NCI-H1436 (cell line): Measurements from ENCODE around the gene C22orf39.

Experiments used
- DNase-seq: peaks from one replicate; lab custom pipeline; 2025; lab: John Stamatoyannopoulos, UW

The C22orf39 gene

DNA sequence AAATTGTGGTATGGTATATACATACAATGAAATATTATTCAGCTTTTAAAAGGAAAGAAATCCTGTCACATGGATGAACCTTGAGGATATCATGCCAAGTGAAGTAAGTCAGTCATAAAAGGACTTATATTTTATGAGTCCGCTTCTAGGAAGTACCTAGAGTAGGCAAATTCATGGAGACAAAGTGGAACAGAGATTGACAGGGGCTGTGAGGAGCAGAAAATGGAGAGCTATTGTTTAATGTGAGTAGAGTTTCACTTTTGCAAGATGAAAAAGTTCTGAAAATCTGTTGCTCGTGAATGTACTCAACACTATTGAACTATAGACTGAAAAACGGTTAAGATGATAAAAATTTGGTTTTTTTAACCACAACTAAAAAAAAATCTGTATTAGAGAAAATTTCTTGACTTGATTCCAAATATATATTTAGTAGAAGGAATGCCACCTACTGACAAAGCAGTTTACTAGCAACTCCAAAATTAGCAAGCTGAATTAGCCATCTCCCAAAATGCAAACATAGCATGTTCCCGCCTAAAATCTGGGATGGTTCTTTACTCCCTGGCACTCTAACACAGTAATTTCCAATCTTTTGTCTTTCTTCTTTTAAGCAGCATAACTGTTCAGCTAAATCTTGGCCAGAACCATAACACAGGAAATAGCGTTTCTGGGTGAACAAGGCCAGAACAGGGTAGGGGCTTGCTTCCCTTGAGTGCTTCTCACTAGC is 30.0 kb upstream of the C22orf39 start:
- no peak for DNase-seq

DNA sequence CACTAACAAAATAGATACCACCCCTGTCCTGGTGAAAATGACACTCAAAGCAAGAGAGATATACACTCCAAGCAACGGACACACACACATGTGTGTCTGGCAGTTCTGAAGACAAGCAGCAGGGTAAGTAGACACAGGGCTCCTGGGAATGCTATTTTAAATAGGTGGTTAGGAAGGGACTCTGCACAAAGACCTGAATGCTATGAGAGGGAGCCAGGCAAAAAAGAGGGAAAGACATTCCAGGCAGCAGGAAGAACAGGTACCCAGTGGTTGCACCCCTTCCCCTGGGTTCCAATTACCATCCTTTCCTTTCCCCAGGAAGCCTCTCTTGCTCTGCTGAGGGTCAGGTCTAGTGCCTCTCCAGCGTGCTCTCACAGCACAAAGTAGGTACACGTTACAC is 28.5 kb upstream of the C22orf39 start:
- DNase-seq: no peak

DNA sequence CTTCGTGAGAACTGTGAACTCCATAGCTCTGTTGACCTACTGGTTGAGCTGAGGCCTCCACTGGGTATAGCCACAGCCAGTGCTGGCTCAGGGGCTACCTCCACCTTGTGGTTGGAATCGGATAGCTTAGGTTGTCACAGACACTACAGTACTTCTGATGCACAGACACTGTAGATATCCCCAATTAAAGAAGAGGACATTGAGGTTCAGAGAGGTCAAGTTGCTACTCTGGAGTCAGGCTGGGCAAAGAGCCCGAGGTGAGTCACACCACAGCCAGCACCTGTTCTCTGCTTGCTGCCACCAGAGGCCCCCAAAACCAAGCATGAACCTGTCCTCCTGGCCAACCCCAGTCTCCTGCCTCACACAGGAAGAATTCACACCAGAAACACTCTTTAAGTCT is 26.1 kb upstream of the C22orf39 start:
- no peak for DNase-seq

DNA sequence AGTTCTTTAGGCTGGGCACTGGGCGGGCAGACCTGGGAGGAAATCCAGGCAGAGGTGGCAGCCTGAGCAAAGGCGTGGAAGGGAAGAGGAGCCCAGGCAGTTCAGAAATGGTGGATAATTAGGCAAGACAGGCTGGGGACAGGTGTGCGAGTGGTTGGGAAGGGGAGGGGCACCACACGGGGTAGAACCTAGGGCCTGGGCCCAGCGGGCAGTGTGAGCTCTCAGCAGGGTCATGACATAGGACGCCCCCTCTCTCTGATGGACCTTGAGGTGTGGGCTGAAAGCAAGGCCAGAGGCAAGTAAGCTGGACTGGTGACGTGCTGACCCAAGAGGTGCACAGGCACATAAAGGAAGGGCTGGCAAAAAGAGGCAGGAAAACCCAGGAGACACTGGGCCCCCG is 24.7 kb upstream of the C22orf39 start:
- DNase-seq: no peak

DNA sequence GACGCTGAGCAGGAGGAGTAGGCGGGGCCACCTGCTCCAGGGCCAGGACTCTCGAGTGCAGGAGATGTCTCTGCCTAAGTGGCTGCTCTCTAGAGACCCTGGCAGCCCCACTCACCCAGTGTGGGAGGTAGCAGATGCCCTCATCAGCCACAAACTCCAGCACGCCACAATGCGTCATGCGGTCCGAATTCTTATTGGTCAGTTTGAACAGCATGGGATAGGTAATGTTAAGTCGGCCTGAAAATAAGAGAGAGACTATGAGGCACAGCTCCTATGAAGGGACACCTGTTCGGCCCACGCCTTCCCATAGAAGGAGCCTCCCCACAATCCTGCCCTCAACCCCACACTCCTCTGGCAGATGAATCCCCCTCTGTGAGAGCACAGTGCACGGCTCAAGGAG is 24.1 kb upstream of the C22orf39 start:
- no peak for DNase-seq

DNA sequence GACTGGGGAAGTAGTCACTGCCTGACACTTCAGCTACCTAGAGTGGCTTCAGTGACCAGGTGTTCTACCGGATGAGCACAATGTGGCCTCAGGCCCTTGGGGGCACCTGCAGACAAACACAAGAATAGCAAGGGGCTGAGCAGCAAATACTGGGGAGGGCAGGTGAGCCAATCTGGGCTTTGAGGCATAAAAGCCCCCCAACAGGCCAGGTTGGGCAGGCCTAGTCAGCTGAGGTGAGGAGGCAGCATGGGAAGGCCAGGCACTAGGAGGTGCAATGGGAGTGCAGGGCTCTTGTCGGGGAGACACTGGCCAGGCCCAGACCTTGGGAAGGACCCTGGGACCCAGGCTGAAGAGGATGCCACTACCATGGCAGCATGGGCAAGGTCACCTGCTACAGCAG is 22.5 kb upstream of the C22orf39 start:
- DNase-seq: no peak

DNA sequence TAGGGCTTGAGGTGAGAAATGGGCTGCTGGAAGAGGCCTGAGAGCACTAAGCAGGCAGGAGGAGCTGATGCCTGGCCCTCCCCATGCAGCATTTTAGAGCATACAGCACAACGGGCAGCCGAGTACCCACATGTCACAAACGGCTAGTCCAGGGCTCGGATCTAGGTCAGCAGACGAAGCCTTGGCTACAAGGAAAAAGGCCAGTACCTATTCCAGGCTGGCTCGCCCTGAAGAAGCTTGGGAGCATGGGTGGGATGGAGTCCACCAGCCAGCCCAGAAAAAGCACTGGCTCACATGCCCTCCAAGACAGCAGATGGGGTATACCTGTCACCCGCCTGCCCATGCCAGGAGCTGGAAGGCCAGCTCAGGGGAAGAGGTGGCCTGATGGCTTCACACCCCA is 21.9 kb upstream of the C22orf39 start:
- no peak for DNase-seq

DNA sequence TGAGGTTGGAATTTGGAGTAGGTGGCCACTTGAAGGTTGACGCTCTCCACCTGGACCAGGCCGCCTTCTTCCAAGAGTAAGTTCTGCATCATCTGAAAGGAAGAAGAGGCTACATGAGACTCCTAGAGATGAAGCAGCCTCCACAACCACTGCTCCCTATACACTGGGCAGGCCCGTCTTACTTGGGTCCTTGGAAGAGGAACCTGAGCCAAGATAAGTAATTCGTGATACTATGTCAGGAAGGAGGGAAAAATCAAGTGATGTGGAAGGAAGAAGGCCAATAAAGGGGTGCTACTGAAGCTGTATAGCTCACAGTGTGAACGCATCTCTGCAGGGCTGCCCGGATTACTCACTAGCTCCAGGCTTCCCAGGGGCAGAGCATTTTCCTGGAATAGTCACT is 20.4 kb upstream of the C22orf39 start:
- DNase-seq: no peak

DNA sequence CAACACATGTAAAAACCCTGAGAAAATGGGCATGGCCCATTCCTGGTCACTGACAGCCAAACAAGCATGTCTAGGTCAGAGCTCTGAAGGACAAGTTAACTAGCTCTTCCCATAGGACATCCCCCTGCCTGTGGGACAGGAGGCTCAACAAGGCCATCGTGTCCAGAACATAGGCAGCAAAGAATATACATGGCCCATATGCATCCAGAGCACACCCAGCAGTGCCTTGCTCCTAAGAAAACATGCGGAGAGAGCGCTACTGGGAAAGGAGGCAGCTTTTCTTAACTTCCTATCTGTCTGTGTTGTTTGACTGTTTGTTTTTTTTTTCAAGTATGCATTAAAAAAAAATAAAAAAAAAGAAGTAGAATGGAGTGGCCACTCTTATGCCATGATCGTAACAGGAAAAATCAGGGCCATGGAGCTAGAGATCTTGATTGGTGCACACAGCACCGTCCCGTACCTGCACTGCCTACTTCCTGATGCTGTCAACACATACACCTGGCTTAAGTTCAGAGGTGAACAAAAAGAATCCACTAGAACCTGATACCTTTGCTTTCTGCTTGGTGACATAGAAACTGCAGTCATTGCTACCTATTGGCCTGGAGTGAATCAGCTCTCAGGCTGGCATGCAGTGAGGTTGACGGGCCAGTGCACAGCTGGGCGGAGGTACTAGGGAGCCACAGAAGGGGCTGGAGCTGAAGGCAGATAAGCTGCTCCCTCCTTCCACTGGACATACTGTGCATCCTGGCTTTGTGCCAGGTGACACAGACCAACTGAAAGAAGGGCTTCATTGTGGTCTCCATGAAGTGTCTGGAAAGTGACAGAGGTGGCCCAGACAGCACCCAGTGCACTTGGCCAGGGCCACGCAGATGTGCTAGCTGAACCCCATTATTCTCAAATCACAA is 19.6 kb upstream of the C22orf39 start:
- no peak for DNase-seq

DNA sequence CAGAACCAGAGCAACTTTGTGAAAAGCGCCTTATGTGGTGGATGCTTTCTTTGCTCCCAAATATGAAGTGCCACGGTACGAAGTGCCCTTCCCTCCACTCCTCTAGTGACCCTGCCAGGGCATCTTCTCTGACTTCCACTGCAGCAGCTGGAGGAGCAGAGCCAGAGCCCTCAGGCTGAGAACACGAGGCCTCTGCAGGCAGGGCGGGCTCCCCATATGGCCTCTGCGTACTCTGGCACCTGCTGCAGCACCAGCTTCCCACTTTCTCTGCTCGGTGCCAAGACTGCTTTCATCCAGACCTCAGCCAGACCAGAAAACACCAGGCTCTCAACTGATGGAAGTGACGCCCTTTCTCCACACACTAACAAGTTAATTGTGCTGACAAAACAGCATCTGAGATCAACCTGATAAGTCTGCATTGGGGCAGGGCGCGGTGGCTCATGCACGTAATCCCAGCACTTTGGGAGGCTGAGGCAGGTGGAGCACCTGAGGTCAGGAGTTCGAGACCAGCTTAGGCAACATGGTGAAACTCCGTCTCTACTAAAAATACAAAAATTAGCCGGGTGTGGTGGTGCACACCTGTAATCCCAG is 18.7 kb upstream of the C22orf39 start:
- DNase-seq: no peak

DNA sequence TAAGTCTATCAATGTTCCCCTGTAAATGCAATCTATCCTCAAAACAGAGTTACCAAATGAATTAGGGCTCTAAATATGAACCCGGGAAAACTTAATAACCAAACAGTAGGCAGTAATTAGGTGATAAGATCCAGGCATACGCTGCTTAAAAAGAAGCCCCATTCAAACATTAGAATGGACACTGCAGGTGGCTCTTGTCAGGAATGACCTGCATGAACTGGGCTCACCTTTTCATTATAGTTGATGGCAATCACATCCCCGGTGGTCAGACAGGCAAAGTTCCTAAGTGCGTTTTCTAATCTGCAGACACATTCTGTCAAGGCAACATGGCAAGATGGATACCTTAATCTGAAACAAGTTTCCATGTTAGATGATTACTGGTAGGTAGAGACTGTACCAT is 17.5 kb upstream of the C22orf39 start:
- no peak for DNase-seq

DNA sequence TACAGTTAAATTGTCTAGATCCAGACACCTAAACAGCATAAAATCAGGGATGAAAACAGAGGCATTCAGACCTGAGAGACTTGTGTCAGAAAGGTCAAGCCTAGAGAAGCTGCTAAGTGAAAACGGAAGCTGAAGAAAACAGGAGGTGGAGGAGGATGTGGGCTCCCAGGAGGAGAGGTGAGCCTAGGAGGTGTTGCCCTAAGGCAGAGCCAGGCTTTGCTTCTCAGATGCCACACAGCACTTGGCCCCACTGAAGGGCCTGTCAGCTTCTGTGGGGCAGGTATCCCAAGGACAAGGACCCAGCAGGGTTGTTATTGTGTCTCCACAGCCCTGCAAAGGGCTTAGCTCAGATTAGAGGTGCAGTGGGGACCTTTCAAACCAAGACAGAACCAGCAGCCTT is 17.0 kb upstream of the C22orf39 start:
- DNase-seq: no peak

DNA sequence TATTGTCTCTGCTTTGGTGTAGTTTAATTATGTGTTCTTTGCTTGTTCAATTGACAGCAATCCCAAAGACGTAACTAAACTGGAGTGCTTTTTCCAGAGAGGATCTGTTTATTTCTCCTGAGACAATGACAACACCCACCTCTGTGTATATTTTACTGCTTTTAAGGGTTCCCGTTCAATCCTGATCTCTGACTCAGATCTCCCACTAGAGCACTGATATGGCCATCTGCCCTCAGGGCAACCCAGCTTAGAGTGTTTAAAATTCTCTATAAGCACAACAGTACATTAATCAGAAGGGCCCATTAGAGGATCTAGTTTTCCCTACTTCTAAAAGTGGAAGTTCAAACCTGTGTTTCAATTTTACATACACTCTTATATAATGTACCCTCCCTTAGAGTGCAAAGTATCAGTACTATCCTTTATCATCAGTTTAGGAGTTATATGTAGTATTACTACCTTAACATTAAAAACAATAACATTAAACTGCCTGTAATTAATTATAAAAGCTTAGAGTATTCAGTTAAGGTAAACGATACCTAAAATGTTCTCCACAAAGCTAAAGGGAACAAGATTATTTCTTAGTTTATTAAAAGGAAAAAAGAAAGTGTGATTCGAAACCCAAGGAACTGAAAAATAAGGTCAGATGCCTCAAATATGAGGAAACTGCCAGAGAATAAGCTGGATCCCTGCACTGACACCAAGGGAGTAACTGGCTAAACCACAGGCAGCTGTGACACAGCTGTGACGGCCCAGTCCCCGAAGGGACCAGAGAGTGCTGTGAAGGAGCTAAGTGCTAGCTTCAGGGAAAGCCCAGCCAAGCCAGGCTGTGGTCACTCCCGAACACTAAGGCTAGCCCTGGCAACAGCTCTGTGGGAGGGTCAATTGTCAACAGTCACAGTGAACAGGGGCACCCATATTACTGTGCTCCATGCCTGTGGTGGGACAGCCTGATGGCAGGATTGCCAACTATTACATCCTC is 16.3 kb upstream of the C22orf39 start:
- no peak for DNase-seq

DNA sequence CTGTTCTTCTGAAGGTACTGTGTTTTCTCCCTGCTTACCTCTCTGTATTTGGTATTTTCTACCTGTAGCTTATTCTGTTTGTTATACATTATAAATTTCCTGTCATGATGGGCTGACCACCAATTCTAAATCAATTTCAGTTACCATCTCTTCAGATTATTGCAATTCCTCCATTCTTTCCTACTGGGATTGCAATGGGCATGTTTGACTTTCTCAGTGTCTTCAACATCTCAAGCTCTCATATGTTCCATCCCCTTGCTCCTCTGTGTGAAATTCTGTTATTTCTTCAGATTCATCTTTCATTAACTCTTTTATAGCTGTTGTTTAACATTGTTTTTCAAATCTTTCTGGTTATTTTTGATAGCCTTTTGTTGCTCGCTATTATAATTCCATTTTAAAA is 15.5 kb upstream of the C22orf39 start:
- DNase-seq: no peak

DNA sequence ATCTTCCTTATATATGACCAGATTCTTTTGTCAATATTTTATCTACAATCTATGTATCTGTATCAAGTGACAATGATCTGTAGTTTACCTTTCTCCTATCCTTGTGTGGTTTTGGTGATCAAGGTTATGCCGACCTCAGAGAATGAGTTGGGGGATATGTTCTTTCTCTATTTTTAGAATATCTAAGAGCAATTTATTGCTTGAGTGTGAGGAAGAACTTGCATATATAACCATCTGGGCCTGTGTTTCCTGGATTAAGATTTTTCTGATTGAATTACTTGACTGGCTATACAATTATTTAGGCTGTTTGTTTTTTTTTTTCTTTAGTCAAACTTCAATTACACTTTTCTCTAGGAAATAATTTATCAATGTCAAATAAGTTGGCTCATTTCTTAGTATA is 14.0 kb upstream of the C22orf39 start:
- DNase-seq: no peak

DNA sequence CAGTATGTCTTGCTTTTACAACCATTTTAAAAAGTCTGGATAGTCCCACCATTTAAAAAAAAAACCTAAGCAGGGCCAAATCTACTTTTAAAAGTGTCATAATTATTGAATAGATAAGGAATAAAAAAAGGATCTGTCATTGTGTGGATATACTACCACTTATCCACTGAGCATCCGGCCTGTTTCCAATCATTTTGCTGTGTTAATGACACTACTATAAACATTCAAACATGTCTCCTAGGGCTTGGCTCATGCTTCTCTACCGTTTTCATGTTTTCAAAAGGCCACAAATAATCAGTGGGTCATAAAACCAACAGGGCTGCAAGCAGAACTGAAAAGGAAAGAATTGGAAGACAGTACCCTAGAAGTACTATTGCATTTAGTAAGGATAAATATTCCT is 12.5 kb upstream of the C22orf39 start:
- no peak for DNase-seq

DNA sequence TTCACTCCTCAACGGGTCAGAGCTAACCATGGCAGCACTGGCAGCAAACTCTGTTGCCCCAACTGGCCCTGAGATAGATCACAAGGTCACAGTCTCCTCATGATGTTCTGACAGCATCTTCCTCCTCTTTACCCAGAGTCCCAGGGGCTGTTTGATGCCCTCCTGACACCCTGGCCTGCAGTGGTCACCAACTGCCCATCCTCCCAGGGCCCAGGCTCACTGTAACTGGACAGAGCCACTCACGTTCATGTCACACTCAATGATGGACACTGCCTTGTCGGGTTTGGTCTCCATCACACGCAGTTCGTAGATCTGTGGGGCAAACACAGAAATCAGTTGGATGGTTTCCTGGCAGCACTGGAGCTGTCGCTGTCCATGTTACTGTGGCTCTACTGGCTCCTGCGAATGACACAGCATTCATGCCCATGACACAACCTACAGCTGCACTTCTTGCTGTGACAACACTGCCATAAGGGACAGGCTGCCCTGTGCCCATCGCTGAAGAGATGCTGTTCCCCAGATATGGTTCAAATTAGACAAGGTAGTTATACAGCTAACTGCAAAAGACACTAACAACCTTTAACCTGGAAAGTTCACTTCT is 10.4 kb upstream of the C22orf39 start:
- no peak for DNase-seq

DNA sequence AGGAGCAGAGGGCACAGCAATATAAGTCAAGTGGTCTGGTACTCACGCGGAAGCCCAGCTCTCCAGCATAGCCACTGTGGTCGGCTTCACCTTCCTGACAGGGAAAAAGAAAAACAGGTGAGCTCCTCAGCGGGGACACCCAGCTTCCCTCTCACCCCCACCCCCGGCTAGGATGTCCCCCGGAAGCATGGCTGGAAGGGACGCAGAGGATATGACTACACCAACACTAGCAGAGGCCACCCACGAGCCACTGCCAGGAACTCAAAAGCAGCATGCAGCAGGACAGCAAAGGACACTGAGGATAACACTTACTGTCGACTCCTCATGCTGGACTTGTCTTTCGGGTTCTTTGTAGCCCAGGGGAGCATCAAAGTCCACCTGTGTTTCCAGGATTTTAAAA is 9.0 kb upstream of the C22orf39 start:
- no peak for DNase-seq

DNA sequence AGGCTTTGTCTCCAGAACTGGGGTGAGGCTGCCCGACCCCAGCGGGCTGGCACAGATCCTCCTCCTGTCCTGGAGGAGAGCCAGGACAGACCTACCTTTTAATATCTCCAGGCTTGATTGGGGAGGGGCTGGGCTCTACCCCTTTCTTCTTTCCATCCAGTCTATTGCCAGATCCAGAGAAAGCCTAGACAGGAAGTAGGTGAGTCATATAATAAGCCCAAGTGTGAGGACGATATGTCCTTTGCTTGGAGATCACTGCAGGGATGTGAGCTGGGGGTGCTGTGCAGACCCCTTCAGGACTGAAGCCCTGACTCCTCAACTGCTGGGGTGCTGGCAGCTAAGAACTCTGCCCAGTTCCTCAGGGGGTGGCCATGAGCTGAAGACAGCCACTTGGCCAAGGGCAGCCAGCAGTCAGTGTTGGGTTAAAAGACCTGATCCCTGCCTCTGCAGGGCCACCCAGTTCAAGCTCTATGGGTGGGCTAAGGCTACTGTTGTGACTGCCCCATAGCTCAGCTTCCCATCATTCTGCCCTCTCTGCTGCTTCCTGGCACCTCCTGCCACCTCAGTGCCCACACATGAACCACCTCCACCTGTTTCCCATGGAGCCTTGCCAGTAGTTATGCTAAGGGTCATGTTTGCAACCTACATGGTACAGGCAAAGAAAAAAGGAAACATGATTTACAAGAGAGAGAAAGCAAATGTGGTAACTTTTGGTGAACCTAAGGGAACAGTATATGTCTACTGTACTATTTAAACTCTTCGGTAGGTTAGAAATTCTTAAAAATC is 8.3 kb upstream of the C22orf39 start:
- DNase-seq: no peak

DNA sequence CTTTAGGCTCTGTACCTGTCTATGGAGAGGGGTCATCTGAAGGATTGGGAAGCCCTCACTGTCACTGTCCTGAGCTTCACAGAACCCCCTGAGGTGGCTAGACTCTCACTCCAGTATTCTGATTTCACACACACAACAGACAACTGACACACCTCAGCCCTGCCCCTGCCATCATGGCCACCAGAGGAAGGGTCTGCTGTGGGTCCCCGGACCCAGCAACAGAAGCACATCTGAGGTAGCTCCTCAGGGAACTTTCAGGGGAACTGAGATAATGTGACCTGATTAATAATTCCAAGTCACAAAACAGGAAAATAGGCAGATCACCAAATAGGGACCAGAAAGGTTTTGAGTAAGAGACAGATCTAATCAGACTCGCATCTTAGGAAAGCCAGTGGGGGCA is 7.5 kb upstream of the C22orf39 start:
- no peak for DNase-seq

DNA sequence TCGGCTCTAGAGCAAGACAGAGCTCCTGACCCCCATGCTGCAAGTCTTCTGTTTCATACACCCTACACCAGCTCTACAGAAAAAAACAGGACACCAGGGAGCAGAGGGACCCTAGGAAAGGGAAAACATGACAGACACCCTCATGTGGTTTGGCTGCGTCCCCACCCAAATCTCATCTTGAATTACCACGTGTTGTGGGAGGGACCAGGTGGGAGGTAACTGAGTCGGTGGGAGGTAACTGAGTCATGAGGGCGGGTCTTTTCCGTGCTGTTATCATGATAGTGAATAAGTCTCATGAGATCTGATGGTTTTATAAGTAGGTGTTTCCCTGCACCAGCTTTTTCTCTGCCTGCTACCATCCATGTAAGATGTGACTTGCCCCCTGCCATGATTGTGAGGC is 6.6 kb upstream of the C22orf39 start:
- no peak for DNase-seq
